A673 (cell line): ENCODE measurements around the gene CLTA. TPM values are rescaled to one million over a fixed set of nuclear protein-coding genes. Genes with fewer than 3 reads are reported as not detected.

Source experiments
- BruUV-seq: library from RNA; stranded (reverse); fragments of 400-500 nt; replicated peaks from 2 replicates; lab custom pipeline; 2021; lab: Mats Ljungman, UMichigan
- CTCF ChIA-PET: fragments of 300-600 bp; sonication (Branson Sonifier 250); formaldehyde crosslinking; loops from one replicate; lab custom pipeline; 2022; ENCODE audit warnings: antibody characterized with exemption; lab: Charles Lee
- POLR2A ChIA-PET: fragments of 300-600 bp; sonication (Branson Sonifier 250); formaldehyde crosslinking; loops from one replicate; lab custom pipeline; 2022; ENCODE audit warnings: antibody characterized with exemption; ENCODE audit not compliant: low non-redundant PET; lab: Charles Lee
- DNase-seq: peaks from one replicate; pipeline ENCODE4 v3.0.0-alpha.2; 2015; ENCODE audit warnings: low spot score
- H3K27ac ChIP-seq: fragments of 200-600 bp; sonication (generic); 2 replicates; pipeline ENCODE4 v1.5.1; 2016; ENCODE audit warnings: mixed run types, low read depth, mild to moderate bottlenecking, mixed read lengths, antibody characterized with exemption, low read length; ENCODE audit not compliant: poor library complexity, severe bottlenecking
- H3K27me3 ChIP-seq: fragments of 200-600 bp; sonication (generic); replicated peaks from 2 replicates; pipeline ENCODE4 v1.6.1; 2017; ENCODE audit warnings: mixed run types, low read depth, mild to moderate bottlenecking, mixed read lengths, antibody characterized with exemption, low read length; ENCODE audit not compliant: insufficient read depth, poor library complexity
- H3K36me3 ChIP-seq: fragments of 200-600 bp; sonication (generic); 2 replicates; pipeline ENCODE4 v1.6.1; 2016; ENCODE audit warnings: mixed run types, mild to moderate bottlenecking, mixed read lengths, antibody characterized with exemption, low read length; ENCODE audit not compliant: insufficient read depth, poor library complexity, severe bottlenecking
- H3K4me1 ChIP-seq: fragments of 200-600 bp; sonication (generic); 2 replicates; pipeline ENCODE4 v1.6.1; 2017; ENCODE audit warnings: mixed run types, mild to moderate bottlenecking, mixed read lengths, antibody characterized with exemption, low read length; ENCODE audit not compliant: insufficient read depth, poor library complexity, severe bottlenecking
- H3K4me3 ChIP-seq: fragments of 200-600 bp; sonication (generic); 2 replicates; pipeline ENCODE4 v1.5.1; 2016; ENCODE audit warnings: low read depth, mixed run types, mild to moderate bottlenecking, mixed read lengths, low read length; ENCODE audit not compliant: poor library complexity, severe bottlenecking
- H3K9me3 ChIP-seq: fragments of 200-600 bp; sonication (generic); 2 replicates; pipeline ENCODE4 v1.6.1; 2016; ENCODE audit warnings: mixed run types, low read depth, mild to moderate bottlenecking, mixed read lengths, antibody characterized with exemption, low read length; ENCODE audit not compliant: poor library complexity, severe bottlenecking
- CTCF ChIP-seq: fragments of 300-800, 200-600 bp; sonication (generic); conservative IDR thresholded peaks from 2 replicates; pipeline ENCODE4 v1.5.1; 2017; ENCODE audit warnings: low read depth, mild to moderate bottlenecking, antibody characterized with exemption, low read length, moderate library complexity, mixed read lengths
- EZH2 ChIP-seq: fragments of 200-600 bp; sonication (generic); IDR thresholded peaks from 2 replicates; pipeline ENCODE4 v1.6.1; 2017; ENCODE audit warnings: borderline replicate concordance, low read depth, mild to moderate bottlenecking, mixed read lengths, antibody characterized with exemption, low read length; ENCODE audit not compliant: poor library complexity, severe bottlenecking
- intact Hi-C: fragments of 100-400 bp; cut with micrococcal nuclease; formaldehyde crosslinking; loops from one replicate; pipeline ENCODE4 v1.10.0; 2022; ENCODE audit not compliant: unreplicated experiment
- total RNA-seq: library from RNA; stranded (reverse); gene quantifications from 2 replicates; pipeline ENCODE4 v1.2.3, GENCODE V29; 2021

CLTA gene
- total RNA-seq, 1 experiment from 2014 or later, result 226 TPM

GRCh38 chr9:36249189-36249588 lies 58.5 kb downstream of the CLTA start:
- Histone ChIP-seq H3K27me3 (no peaks in the 10 kb centered on the region), H3K27ac (no peak overlapping the region), H3K4me3 (no peak overlapping the region), H3K36me3 (peaks cover 24% of the 10 kb centered on the region), H3K4me1 (no peaks in the 10 kb centered on the region), H3K9me3 (no peaks in the 10 kb centered on the region)
- BruUV-seq, result no TSS peak
- DNase-seq, result no peak
- intact Hi-C loops, result no loop called here
- ChIA-PET CTCF (no interaction called here), POLR2A (no interaction called here)
- no peak for TF ChIP-seq CTCF
- TF ChIP-seq EZH2, result no peak

- POLR2A ChIA-PET, result no interaction called here
- Histone ChIP-seq H3K9me3 (no peaks in the 10 kb centered on the region), H3K4me3 (no peak overlapping the region), H3K27me3 (no peaks in the 10 kb centered on the region), H3K4me1 (no peaks in the 10 kb centered on the region), H3K27ac (no peak overlapping the region), H3K36me3 (peaks cover 19% of the 10 kb centered on the region)
- TF ChIP-seq EZH2 (no peak), CTCF (no peak)
- DNase-seq, result no peak
- intact Hi-C loops, result no loop called here
- CTCF ChIA-PET, result no interaction called here
- no TSS peak for BruUV-seq
Measured at GRCh38 chr9:36250079-36250478, 59.4 kb downstream of the CLTA start.

DNA sequence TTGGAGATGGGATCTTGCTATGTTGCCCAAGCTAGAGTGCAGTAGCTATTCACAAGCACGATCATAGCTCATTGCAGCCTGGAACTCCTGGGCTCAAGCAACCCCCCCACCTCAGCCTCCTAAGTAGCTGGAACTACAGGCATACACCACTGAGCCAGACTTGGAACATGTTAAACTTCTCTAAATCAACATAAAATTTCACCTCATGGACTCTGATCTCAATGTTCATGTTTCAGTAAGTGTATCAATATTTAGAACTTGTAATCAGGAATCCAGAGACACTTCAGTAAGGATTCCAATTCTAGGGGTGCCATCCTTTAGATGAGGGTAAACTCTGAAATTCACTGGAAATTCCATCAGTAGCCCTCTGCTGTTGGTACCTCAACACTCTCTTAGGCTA lies 60.7 kb downstream of the CLTA start:
- POLR2A ChIA-PET, result interaction anchor here (0.7 kb wide), 1 partner anchor 30 kb away, joined by 7 read pairs; no protein-coding TSS in a partner anchor
- CTCF ChIA-PET, result no interaction called here
- Histone ChIP-seq H3K4me1 (no peaks in the 10 kb centered on the region), H3K36me3 (peaks cover 6% of the 10 kb centered on the region), H3K9me3 (no peaks in the 10 kb centered on the region), H3K27ac (no peak overlapping the region), H3K27me3 (no peaks in the 10 kb centered on the region), H3K4me3 (no peak overlapping the region)
- TF ChIP-seq CTCF (no peak), EZH2 (no peak)
- DNase-seq, result no peak
- no TSS peak for BruUV-seq
- intact Hi-C loops, result no loop called here
